ENCODE results near the gene SLBP. TPM values are rescaled to one million over a fixed set of nuclear protein-coding genes. Genes with fewer than 3 reads are reported as not detected.

SLBP gene
- polyA plus RNA-seq = 10 to 100 TPM; 59.0 to 71.6 (median 61.7) TPM

DNA sequence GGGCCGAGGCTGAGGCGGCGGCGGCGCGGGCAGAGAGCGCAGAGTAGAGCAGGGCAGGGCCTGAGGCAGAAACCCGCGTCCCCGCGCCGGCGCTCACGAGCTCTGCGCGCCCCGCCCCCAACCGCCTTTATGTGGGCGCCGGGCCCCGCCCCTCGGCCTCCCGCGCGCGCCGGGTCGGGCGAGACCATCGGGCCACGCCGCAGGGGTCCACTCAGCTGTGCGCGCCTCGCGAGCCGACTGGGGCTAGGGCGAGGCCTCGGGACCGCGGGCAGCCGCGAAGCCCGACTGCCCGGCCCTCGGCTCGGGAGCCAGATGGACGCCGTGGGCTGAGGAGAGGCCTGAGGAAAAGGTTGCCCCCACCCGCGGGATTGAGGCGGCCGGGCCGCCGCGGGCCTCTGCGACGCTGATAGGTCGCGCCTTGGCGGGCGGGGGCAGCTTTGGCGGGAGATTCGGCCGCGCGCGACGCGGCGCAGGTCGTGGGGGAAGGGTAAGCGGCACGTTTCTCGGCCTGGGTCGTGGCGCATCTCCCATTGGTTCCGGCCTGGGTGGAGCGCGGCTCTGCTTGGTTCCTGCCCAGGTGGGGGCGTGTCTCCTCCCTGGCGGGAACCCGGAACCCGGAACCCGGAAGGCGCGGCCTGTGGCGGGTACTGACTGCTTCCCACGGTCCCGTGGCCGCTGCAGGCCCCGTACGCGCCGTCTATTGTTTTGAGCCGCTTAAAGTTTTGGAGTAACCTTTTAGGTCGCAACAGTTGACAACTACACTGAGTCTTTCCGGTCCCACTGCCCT lies at the start of gene SLBP:
Gene SLBP (minus strand): TSS at position 104 of the 787 bp plus-strand sequence. CDS start 131 bp downstream, outside the sequence.
- peak within 1 kb of the TSS; percentile 93 to 97 (median 96) for H3K4me3 Mint-ChIP-seq
- peaks cover 57 to 66% of the 10 kb centered on the region in 2 donors for H3K4me1 Mint-ChIP-seq
- H3K36me3 Mint-ChIP-seq = no peaks in the 10 kb centered on the region
- peak within 1 kb of the TSS; percentile 96 to 99 (median 98) for H3K27ac Mint-ChIP-seq
- peaks cover 5 to 16% (median 13%) of the 10 kb centered on the region in 3 donors for H3K27me3 Mint-ChIP-seq (ENCODE audit: low read depth in 3 of 3)
- no peaks in the 10 kb centered on the region for H3K9me3 Mint-ChIP-seq
- peak; percentile 97 to 98 (median 97) for DNase-seq

DNA sequence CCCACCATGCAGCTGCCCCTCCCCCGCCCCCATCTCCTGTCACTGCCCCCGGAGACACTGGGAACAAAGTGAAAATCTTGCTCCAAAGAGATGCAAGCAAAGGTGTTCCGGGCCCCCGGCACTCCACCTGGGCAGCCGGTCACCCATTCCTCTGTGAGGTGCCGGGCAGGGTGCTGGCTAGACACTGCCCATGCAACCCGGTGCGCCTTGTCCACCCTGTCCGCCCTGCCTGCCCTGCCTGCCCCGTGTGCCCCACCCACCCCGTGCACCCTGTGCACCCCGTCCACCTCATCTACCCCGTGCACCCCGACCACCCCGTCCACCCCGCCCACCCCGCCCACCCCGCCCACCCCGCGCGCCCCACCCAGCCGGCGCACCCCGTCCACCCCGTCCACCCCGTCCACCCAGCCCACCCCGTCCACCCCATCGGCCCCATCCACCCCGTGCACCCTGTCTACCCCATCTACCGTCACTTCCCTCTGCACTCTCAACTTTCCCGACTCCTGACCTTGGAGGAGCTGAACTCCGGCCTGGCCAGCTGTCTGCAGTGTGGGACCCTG lies 49.1 kb upstream of the SLBP start:
- DNase-seq = no peak
- H3K36me3 Mint-ChIP-seq = no peaks in the 10 kb centered on the region
- H3K4me3 Mint-ChIP-seq = no peak overlapping the region
- no peaks in the 10 kb centered on the region for H3K9me3 Mint-ChIP-seq
- H3K27me3 Mint-ChIP-seq (ENCODE audit: low read depth in 3 of 3) = peaks cover 0 to 3% (median 0%) of the 10 kb centered on the region in 3 donors
- H3K4me1 Mint-ChIP-seq = no peaks in the 10 kb centered on the region
- no peak overlapping the region for H3K27ac Mint-ChIP-seq

DNA sequence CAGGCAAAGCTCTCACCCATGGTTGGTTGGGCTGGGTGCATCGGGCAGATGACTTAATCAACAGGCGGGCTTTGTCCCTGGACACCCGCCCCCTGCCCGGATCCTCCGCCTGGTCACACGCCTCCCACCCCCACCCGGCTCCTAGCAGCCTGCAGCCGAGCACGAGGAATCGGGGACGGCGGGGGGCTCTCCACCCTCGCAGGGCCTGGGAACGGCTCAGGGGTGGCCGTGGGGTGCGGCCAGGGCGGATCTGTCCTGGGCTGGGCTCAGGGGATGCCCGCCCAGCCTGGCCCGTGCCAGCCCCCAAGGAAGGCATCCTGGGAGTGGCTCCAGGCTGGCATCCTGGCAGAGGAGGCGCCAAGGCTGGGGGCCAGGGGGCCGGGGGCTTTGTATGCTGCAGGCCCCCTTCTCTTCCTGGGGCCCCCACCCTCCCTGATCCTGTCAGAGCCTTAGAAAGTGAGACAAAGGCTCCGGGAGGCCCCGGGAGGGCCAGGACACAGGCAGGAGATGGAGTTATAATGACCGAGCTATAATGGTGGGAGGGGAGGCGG lies 48.5 kb upstream of the SLBP start:
- H3K4me1 Mint-ChIP-seq = no peaks in the 10 kb centered on the region
- H3K27ac Mint-ChIP-seq = no peak overlapping the region
- peaks cover 0 to 3% (median 0%) of the 10 kb centered on the region in 3 donors for H3K27me3 Mint-ChIP-seq (ENCODE audit: low read depth in 3 of 3)
- no peaks in the 10 kb centered on the region for H3K9me3 Mint-ChIP-seq
- no peak for DNase-seq
- no peaks in the 10 kb centered on the region for H3K36me3 Mint-ChIP-seq
- H3K4me3 Mint-ChIP-seq = no peak overlapping the region

DNA sequence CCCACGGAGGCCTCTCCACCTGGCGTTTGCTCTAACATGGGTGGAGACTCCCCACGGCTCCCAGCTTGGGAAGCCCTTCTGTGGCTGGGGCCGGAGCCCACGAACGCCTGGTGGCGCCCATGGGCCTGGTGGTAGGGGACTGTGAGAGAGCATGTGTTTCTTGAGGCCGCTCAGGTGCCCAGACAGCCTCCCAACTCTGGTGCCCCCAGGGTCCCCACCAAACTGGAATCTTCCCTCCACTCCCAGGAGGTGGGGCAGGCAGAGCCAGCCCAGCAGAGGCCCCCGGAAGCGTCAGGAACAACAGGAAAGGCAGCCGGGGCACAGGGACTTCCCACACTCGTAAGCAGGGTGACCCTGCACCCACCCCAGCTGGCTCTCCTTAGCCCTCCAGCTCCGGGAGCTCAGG lies 47.7 kb upstream of the SLBP start:
- Mint-ChIP-seq H3K4me1 (no peaks in the 10 kb centered on the region), H3K4me3 (no peak overlapping the region), H3K27me3 (ENCODE audit: low read depth in 3 of 3) (peaks cover 0 to 3% (median 0%) of the 10 kb centered on the region in 3 donors)

DNA sequence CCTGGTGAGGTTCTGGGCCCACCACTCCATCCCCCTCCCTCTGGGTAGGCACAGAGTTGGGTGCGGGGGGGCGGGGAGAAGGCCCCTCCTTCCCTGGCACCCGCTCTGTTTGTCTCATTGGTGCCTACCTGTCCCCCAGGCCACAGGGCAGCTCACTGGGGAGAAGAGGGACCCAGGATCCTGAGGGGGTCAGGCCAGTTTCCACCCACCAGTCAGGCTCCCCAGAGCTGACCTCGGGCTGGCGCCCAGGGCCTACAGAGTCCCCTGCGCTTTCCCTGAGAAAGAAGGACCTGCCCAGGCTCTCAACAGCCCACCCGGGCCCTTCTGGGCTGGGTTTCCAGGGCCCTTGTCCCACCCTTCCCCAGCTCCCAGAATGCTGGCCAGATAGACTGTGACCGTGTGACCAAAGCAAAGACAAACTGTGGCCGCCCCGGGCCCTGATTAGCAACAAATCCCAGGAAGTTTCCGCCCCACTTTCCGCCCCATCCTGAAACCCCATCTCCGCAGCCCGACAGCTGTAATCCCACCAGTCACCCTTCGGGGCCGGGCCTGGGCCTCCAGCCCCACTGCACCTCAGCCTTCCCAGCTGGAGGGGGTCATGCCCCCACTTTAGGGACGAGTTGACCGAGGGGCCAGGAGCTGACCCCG lies 47.2 kb upstream of the SLBP start:
- Mint-ChIP-seq H3K9me3 (no peaks in the 10 kb centered on the region), H3K27me3 (ENCODE audit: low read depth in 3 of 3) (peaks cover 0 to 2% (median 0%) of the 10 kb centered on the region in 3 donors), H3K4me1 (no peaks in the 10 kb centered on the region), H3K4me3 (no peak overlapping the region), H3K27ac (no peak overlapping the region), H3K36me3 (no peaks in the 10 kb centered on the region)
- DNase-seq = no peak

More for the DNA sequence above, 47.7 kb upstream of the SLBP start:
- Mint-ChIP-seq H3K36me3 (no peaks in the 10 kb centered on the region), H3K27ac (no peak overlapping the region), H3K9me3 (no peaks in the 10 kb centered on the region)
- DNase-seq = no peak

DNA sequence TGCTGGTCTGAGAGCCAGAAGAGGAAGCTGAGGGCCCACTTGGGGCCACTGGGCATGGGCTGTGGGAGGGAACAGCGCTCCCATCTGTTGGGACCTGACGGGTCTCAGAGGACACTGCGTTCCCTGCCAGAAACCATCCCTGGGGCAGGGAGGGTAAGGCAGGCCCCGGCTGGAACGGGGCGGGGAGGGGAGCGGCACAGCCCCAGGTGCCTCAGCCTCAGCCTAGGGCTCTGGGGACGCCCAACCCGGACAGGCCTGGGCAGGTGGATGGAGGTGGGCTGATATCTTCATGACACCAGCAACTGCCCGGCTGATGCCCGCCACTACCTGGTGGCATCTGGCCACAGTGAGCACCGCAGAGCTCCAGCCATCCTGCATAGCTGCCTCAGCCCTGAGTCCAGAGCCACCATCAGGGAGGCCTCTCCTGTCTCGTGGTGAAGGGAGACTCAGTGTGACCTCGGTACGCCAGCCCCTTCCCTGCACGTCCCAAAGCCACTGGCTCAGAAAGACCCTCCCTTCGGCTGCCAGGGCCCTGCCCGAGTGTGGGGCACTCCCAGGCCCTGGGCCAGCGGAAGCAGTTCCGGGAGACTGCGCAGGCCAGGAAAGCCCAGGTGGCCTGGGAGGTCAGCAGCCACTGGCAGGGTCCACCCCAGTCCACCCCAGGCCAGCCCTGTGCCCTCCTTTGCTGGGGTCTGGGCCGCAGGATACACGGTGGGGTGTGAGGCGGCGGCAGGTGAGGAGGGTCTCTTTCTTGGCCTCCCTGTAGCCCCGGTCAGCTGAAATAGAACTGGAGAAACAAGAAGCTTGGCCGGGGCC lies 46.4 kb upstream of the SLBP start:
- Mint-ChIP-seq H3K27me3 (ENCODE audit: low read depth in 3 of 3) (peaks cover 0 to 1% (median 0%) of the 10 kb centered on the region in 3 donors), H3K9me3 (no peaks in the 10 kb centered on the region), H3K4me3 (no peak overlapping the region), H3K36me3 (no peaks in the 10 kb centered on the region), H3K4me1 (no peaks in the 10 kb centered on the region), H3K27ac (no peak overlapping the region)
- DNase-seq = no peak

DNA sequence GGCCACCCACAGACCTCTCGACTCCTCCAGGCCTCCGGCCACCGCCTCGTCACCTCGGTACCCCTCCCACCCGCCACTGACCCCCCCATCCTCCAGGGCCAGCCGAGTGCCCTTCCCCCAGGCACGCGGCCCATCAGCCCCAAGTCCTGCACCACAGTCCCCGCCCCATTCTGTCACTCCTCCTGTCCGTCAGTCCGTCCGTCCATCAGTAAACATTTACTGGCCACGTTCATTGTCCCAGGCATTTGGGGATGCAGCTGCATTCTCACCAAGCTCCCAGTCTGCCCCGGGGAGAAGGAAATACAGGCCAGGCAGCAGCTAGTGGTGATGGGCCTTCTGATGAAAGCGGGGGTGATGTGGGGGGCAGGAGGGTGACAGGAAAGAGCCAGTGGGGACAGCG lies 45.7 kb upstream of the SLBP start:
- Mint-ChIP-seq H3K27ac (no peak overlapping the region), H3K4me3 (no peak overlapping the region), H3K4me1 (no peaks in the 10 kb centered on the region), H3K27me3 (ENCODE audit: low read depth in 3 of 3) (peaks cover 0 to 1% (median 0%) of the 10 kb centered on the region in 3 donors), H3K36me3 (no peaks in the 10 kb centered on the region), H3K9me3 (no peaks in the 10 kb centered on the region)
- no peak for DNase-seq

DNA sequence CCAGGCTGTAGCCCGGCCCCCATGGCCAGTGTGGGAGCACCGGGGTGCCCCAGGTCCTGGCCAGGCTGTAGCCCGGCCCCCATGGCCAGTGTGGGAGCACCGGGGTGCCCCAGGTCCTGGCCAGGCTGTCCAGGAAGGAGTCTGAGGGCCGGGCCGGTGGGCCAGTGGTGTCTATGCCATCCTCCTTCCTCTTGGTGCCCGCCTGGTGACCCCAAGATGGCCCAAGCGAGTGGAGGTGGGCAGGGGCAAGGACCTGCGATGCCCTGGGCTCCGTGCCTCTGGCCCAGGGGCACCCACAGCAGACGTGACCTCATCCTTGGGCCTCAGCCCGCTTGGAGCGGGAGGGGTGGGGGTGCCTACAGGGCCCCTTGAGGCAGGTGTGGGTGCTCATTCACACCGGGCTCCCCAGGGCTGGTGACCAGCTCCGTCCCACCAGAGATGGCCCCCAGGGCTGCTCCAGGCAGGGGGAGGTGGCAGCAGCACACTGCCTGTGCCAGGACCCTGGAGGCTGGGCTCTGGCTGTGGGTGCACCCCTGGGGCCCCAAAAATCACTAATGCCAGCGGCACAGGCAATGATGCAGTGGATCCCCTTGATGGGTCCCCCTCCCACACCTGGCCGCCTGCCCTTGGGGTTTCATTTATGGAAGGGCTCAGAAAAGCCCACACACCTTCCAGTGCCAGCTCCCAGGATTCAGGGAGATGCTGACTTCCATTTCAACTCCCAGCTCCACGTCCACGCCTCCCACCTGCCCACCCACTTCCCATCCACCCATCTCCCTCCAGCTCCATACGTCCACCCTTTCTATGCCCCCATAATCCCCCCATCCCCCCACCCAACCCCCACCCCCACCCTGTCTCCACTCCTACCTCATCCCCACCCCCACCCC lies 45.0 kb upstream of the SLBP start:
- Mint-ChIP-seq H3K36me3 (no peaks in the 10 kb centered on the region), H3K4me1 (no peaks in the 10 kb centered on the region), H3K27ac (no peak overlapping the region)

DNA sequence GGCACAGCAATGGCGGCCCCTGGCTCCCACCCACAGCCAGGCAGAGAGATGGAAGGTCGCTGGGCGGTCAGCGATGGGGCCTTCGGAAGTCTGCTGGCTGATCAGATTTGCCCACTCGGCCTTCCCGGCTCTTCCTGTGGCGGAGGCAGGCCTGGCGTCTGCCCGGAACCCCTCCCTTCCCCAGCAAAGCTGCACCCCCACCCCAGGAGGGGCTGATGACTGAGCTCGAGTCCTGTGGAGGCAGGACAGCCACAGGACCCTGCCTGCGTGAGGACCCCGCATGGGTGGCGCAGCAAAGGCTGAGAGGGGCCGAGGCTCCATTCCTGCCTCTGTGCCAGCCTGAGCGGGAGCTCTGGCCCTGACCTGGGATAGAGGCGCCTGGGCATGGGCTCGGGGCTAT lies 44.0 kb upstream of the SLBP start:
- DNase-seq = no peak
- Mint-ChIP-seq H3K9me3 (no peaks in the 10 kb centered on the region), H3K36me3 (no peaks in the 10 kb centered on the region), H3K27me3 (ENCODE audit: low read depth in 3 of 3) (no peaks in the 10 kb centered on the region), H3K27ac (no peak overlapping the region), H3K4me3 (no peak overlapping the region), H3K4me1 (no peaks in the 10 kb centered on the region)

More for the DNA sequence above, 45.0 kb upstream of the SLBP start:
- DNase-seq = no peak
- Mint-ChIP-seq H3K27me3 (ENCODE audit: low read depth in 3 of 3) (peaks cover 0 to 1% (median 0%) of the 10 kb centered on the region in 3 donors), H3K4me3 (no peak overlapping the region), H3K9me3 (no peaks in the 10 kb centered on the region)

DNA sequence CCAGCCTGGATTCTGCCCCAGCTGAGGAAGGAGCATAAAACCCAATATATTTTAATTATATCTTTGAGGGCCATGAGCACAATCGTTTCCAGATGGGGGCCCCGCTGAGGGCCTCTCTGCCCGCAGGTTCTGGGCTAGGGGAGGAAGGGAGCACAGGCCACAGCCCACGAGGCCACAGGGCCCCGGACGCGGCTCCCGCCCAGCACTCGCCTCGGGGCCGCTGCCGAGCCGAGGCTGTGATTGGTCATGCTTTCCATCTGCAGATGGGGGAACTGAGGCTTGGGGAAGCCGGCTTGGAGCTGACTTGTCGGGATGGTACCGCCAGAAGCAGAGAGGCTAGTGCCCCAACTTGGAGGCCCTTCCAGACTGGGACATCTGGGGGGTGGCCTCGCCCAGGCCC lies 43.2 kb upstream of the SLBP start:
- no peaks in the 10 kb centered on the region for H3K4me1 Mint-ChIP-seq
- no peaks in the 10 kb centered on the region for H3K27me3 Mint-ChIP-seq (ENCODE audit: low read depth in 3 of 3)
- no peak overlapping the region for H3K27ac Mint-ChIP-seq
- H3K36me3 Mint-ChIP-seq = no peaks in the 10 kb centered on the region
- H3K4me3 Mint-ChIP-seq = no peak overlapping the region
- no peak for DNase-seq
- no peaks in the 10 kb centered on the region for H3K9me3 Mint-ChIP-seq

DNA sequence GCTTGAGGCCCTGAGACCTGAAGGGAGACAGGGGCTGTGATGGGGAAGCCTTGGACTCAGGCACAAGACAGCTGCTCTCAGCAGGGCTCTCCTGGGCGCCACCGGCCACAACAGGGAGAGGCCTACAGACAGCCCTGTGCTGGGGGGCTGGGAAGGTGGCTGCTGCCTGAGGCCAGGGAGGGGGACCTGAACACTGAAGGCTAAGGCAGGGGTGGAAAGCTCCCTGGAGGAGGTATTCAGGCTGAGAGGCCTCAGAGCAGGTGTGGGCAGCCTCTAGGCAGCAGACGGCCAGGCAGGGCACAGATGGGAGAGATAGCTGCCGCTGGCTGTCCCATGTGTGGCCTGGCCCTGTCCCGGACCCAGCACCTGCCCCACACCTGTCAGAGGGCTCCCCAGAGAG lies 42.2 kb upstream of the SLBP start:
- H3K36me3 Mint-ChIP-seq = no peaks in the 10 kb centered on the region
- DNase-seq = no peak
- H3K4me3 Mint-ChIP-seq = no peak overlapping the region
- no peaks in the 10 kb centered on the region for H3K4me1 Mint-ChIP-seq
- H3K27ac Mint-ChIP-seq = no peak overlapping the region
- no peaks in the 10 kb centered on the region for H3K27me3 Mint-ChIP-seq (ENCODE audit: low read depth in 3 of 3)
- H3K9me3 Mint-ChIP-seq = no peaks in the 10 kb centered on the region

DNA sequence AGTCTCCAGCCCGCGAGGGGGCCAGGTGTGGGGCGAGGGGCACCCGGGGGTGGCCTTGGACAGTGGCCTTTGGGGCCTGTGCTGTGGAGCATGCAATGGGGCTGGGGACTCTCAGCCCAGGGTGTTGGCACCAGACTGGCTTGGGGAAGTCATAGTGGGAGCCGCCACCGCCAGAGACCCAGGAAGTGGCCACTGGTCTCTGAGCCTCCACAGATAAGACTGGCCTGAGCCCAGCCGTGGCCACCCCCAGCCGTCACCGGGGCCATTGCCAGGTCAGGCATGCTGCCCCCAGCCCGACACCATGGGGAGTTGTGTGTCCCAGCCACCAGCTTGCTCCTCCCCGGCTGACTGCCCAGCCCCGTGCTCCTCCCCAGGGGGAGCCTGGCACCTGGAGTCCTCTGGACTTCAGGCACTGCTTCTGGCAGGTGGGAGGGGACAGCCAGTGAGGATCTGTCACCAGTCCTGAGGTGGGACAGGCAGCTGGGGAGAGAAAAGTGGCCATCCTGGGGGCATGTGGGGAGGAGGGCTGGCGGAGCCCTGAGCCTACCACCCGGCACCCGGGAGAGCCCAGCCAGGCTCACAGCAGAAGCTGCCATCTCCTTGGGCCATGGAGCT lies 41.7 kb upstream of the SLBP start:
- Mint-ChIP-seq H3K36me3 (no peaks in the 10 kb centered on the region), H3K27ac (no peak overlapping the region), H3K9me3 (no peaks in the 10 kb centered on the region), H3K4me1 (no peaks in the 10 kb centered on the region), H3K27me3 (ENCODE audit: low read depth in 3 of 3) (no peaks in the 10 kb centered on the region), H3K4me3 (no peak overlapping the region)
- DNase-seq = no peak
